H1 (cell line): ENCODE data around the gene PRKCA. TPM values are rescaled to one million over a fixed set of nuclear protein-coding genes. Genes with fewer than 3 reads are reported as not detected.

Experiments
- CTCF ChIA-PET: fragments of 300-600 bp; sonication (Branson Sonifier 250); formaldehyde crosslinking; loops from one replicate; lab custom pipeline; 2021; ENCODE audit not compliant: partially characterized antibody; lab: Charles Lee
- POLR2A ChIA-PET: fragments of 300-600 bp; sonication (Branson Sonifier 250); formaldehyde crosslinking; loops from one replicate; lab custom pipeline; 2021; ENCODE audit warnings: inconsistent platforms; ENCODE audit not compliant: partially characterized antibody; lab: Charles Lee
- DNase-seq, 2 experiments: peaks; one replicate each; pipeline versions ENCODE4 v3.0.0 to v3.0.0-alpha.2; 2010 to 2022; ENCODE audit warnings: low spot score in 2 of 2, low read depth in 1 of 2, mixed read lengths in 1 of 2
- FAIRE-seq: peaks from 2 replicates; lab custom pipeline; 2011; peaks lifted over from hg19 to GRCh38; lab: Jason Lieb, UNC
- H2AFZ ChIP-seq: 2 replicates; pipeline ENCODE4 v1.8.1; 2012; ENCODE audit warnings: low read length, inconsistent platforms
- H2AK5ac ChIP-seq: 2 replicates; pipeline ENCODE4 v1.6.1; 2013; ENCODE audit warnings: low read depth, low read length
- H2BK120ac ChIP-seq: replicated peaks from 2 replicates; pipeline ENCODE3; 2013; ENCODE audit warnings: low read depth, low read length, inconsistent platforms
- H2BK12ac ChIP-seq: 2 replicates; pipeline ENCODE4 v1.6.1; 2013; ENCODE audit warnings: low read depth, low read length
- H2BK15ac ChIP-seq: 2 replicates; pipeline ENCODE4 v1.6.1; 2013; ENCODE audit warnings: low read length
- H2BK20ac ChIP-seq: 2 replicates; pipeline ENCODE4 v1.6.1; 2013; ENCODE audit warnings: low read length
- H2BK5ac ChIP-seq: 2 replicates; pipeline ENCODE4 v1.6.1; 2013; ENCODE audit warnings: low read depth, low read length
- H3K14ac ChIP-seq: 2 replicates; pipeline ENCODE4 v1.6.1; 2013; ENCODE audit warnings: inconsistent platforms; ENCODE audit not compliant: insufficient read length
- H3K18ac ChIP-seq: 2 replicates; pipeline ENCODE4 v1.6.1; 2013; ENCODE audit warnings: low read length; ENCODE audit errors: extremely low read depth
- H3K23ac ChIP-seq: 2 replicates; pipeline ENCODE4 v1.6.1; 2013; ENCODE audit warnings: inconsistent platforms; ENCODE audit not compliant: insufficient read length
- H3K23me2 ChIP-seq: 2 replicates; pipeline ENCODE4 v1.6.1; 2013; ENCODE audit warnings: low read depth, low read length
- H3K27ac ChIP-seq: 2 replicates; pipeline ENCODE4 v1.6.1; 2011; ENCODE audit warnings: low read depth, low read length, inconsistent platforms
- H3K27me3 ChIP-seq, 4 experiments: replicated peaks in 1 of 4; 1 replicate in 1 of 4; 2 replicates in 3 of 4; pipeline versions ENCODE4 v1.6.1 to v1.8.1; 2011 to 2013; ENCODE audit warnings: low read length in 3 of 4, mild to moderate bottlenecking in 3 of 4, inconsistent platforms in 2 of 4, mixed read lengths in 2 of 4, moderate library complexity in 1 of 4; ENCODE audit not compliant: control insufficient read depth in 3 of 4, insufficient read depth in 3 of 4; ENCODE audit errors: extremely low read depth in 1 of 4
- H3K36me3 ChIP-seq, 4 experiments: 2 replicates each; pipeline versions ENCODE4 v1.6.1 to v1.8.1; 2011 to 2013; ENCODE audit warnings: mild to moderate bottlenecking in 4 of 4, low read length in 3 of 4, moderate library complexity in 2 of 4, control low read depth in 1 of 4, inconsistent platforms in 1 of 4; ENCODE audit not compliant: insufficient read depth in 4 of 4, control insufficient read depth in 2 of 4
- H3K4ac ChIP-seq: replicated peaks from 2 replicates; pipeline ENCODE3; 2013; ENCODE audit warnings: low read length, low read depth, mixed read lengths, inconsistent platforms; ENCODE audit not compliant: insufficient read length
- H3K4me1 ChIP-seq, 4 experiments: replicated peaks in 1 of 4; 1 replicate in 1 of 4; 2 replicates in 3 of 4; pipeline versions ENCODE4 v1.6.1 to v1.8.1; 2011 to 2013; ENCODE audit warnings: low read length in 3 of 4, inconsistent platforms in 2 of 4, mixed read lengths in 1 of 4; ENCODE audit not compliant: insufficient read depth in 4 of 4, control insufficient read depth in 3 of 4
- H3K4me2 ChIP-seq, 2 experiments: 2 replicates each; pipeline versions ENCODE4 v1.6.1 to v1.8.1; 2011 to 2013; ENCODE audit warnings: low read depth in 2 of 2, low read length in 2 of 2, control low read depth in 1 of 2, inconsistent platforms in 1 of 2, mild to moderate bottlenecking in 1 of 2; ENCODE audit not compliant: insufficient read depth in 1 of 2
- H3K4me3 ChIP-seq, 4 experiments: fragments of 200-600, 300-600 bp in 1 of 4; sonication (generic), shearing (Covaris generic), sonication (Bioruptor Twin) in 1 of 4; 2 replicates each; pipeline versions ENCODE4 v1.5.1 to v1.8.1; 2011 to 2016; ENCODE audit warnings: low read length in 4 of 4, low read depth in 3 of 4, control low read depth in 2 of 4, inconsistent platforms in 2 of 4, mild to moderate bottlenecking in 2 of 4, mixed read lengths in 1 of 4, moderate library complexity in 1 of 4; ENCODE audit not compliant: insufficient read depth in 2 of 4; ENCODE audit errors: extremely low read depth in 1 of 4
- H3K56ac ChIP-seq: replicated peaks from 2 replicates; pipeline ENCODE3; 2013; ENCODE audit warnings: low read depth, mild to moderate bottlenecking, mixed read lengths, low read length, inconsistent platforms; ENCODE audit not compliant: insufficient read length
- H3K79me1 ChIP-seq: 2 replicates; pipeline ENCODE4 v1.6.1; 2013; ENCODE audit warnings: low read depth, low read length, control low read depth
- H3K79me2 ChIP-seq, 2 experiments: 2 replicates each; pipeline versions ENCODE4 v1.6.1 to v1.8.1; 2012 to 2013; ENCODE audit warnings: low read length in 2 of 2, mild to moderate bottlenecking in 2 of 2, inconsistent platforms in 1 of 2; ENCODE audit not compliant: insufficient read depth in 2 of 2, control insufficient read depth in 1 of 2
- H3K9ac ChIP-seq, 4 experiments: replicated peaks in 1 of 4; 1 replicate in 1 of 4; 2 replicates in 3 of 4; pipeline versions ENCODE4 v1.6.1 to v1.8.1; 2011 to 2013; ENCODE audit warnings: low read depth in 3 of 4, low read length in 3 of 4, control low read depth in 2 of 4, mild to moderate bottlenecking in 2 of 4, moderate library complexity in 2 of 4, inconsistent platforms in 1 of 4; ENCODE audit errors: extremely low read depth in 1 of 4
- H3K9me3 ChIP-seq, 2 experiments: 2 replicates each; pipeline versions ENCODE4 v1.6.1 to v1.8.1; 2012 to 2013; ENCODE audit warnings: mild to moderate bottlenecking in 2 of 2, moderate library complexity in 2 of 2, control low read depth in 1 of 2, inconsistent platforms in 1 of 2, low read depth in 1 of 2, low read length in 1 of 2, mixed read lengths in 1 of 2; ENCODE audit not compliant: insufficient read depth in 2 of 2
- H4K20me1 ChIP-seq, 2 experiments: replicated peaks in 1 of 2; 2 replicates each; pipeline versions ENCODE3 to v1.8.1; 2011 to 2013; ENCODE audit warnings: inconsistent platforms in 2 of 2, low read length in 2 of 2, mild to moderate bottlenecking in 1 of 2; ENCODE audit not compliant: insufficient read depth in 2 of 2, control insufficient read depth in 1 of 2
- H4K5ac ChIP-seq: 2 replicates; pipeline ENCODE4 v1.6.1; 2013; ENCODE audit warnings: low read length, low read depth, mixed read lengths, inconsistent platforms; ENCODE audit not compliant: insufficient read length
- H4K8ac ChIP-seq: 2 replicates; pipeline ENCODE4 v1.8.0; 2013; ENCODE audit warnings: mild to moderate bottlenecking, moderate library complexity, low read length, inconsistent platforms; ENCODE audit not compliant: insufficient read depth; ENCODE audit errors: extremely low read depth
- H4K91ac ChIP-seq: replicated peaks from 2 replicates; pipeline ENCODE3; 2013; ENCODE audit warnings: low read length, mixed read lengths, inconsistent platforms; ENCODE audit not compliant: insufficient read length
- ASH2L ChIP-seq: fragments of 200-600, 300-600 bp; sonication (generic); IDR thresholded peaks from one replicate; pipeline ENCODE4 v1.7.1; 2017; ENCODE audit warnings: low read length
- BACH1 ChIP-seq: IDR thresholded peaks from 2 replicates; pipeline ENCODE4 v1.6.1; 2012; ENCODE audit warnings: low read length, improper control_type of control experiment
- CBX8 ChIP-seq: fragments of 300-800, 300-1000 bp; sonication (generic); IDR thresholded peaks from 2 replicates; pipeline ENCODE4 v1.7.1; 2016; ENCODE audit warnings: low read depth, low read length, borderline replicate concordance
- CEBPB ChIP-seq: IDR thresholded peaks from 2 replicates; pipeline ENCODE4 v1.6.1; 2012; ENCODE audit warnings: low read depth, low read length
- CHD1 ChIP-seq: IDR thresholded peaks from 2 replicates; pipeline ENCODE4 v1.6.1; 2012; ENCODE audit warnings: low read depth, low read length, improper control_type of control experiment
- EGR1 ChIP-seq: IDR thresholded peaks from 2 replicates; pipeline ENCODE4 v1.6.1; 2011; ENCODE audit warnings: low read depth, low read length, borderline replicate concordance
- EP300 ChIP-seq, 2 experiments: IDR thresholded peaks; 1 replicate in 1 of 2; 2 replicates in 1 of 2; pipeline ENCODE4 v1.6.1; 2011 to 2012; ENCODE audit warnings: low read depth in 2 of 2, low read length in 2 of 2, mild to moderate bottlenecking in 2 of 2, borderline replicate concordance in 1 of 2, inconsistent platforms in 1 of 2, moderate library complexity in 1 of 2
- JUND ChIP-seq: IDR thresholded peaks from 2 replicates; pipeline ENCODE4 v1.6.1; 2011; ENCODE audit warnings: mild to moderate bottlenecking, improper control_type of control experiment, low read length
- KDM5A ChIP-seq: fragments of 200-600 bp; IDR thresholded peaks from 2 replicates; pipeline ENCODE4 v1.7.1; 2012; ENCODE audit warnings: mild to moderate bottlenecking, low read length, inconsistent platforms, mixed read lengths
- PHF8 ChIP-seq: fragments of 200-600 bp; sonication (generic); conservative IDR thresholded peaks from 2 replicates; pipeline ENCODE4 v1.7.1; 2012; ENCODE audit warnings: low read depth, mild to moderate bottlenecking, inconsistent platforms, low read length, moderate library complexity
- RAD21 ChIP-seq, 2 experiments: IDR thresholded peaks in 1 of 2; conservative IDR thresholded peaks in 1 of 2; 2 replicates each; pipeline ENCODE4 v1.6.1; 2011; ENCODE audit warnings: low read depth in 2 of 2, low read length in 2 of 2, improper control_type of control experiment in 1 of 2, inconsistent platforms in 1 of 2, mild to moderate bottlenecking in 1 of 2, moderate library complexity in 1 of 2
- RNF2 ChIP-seq: fragments of 200-900, 300-1000 bp; sonication (generic); IDR thresholded peaks from 2 replicates; pipeline ENCODE4 v1.7.1; 2016; ENCODE audit warnings: borderline replicate concordance, low read depth, mild to moderate bottlenecking, antibody characterized with exemption, low read length; ENCODE audit not compliant: poor library complexity, severe bottlenecking; ENCODE audit errors: missing control alignments
- TBP ChIP-seq: IDR thresholded peaks from 2 replicates; pipeline ENCODE4 v1.6.1; 2011; ENCODE audit warnings: low read depth, low read length, improper control_type of control experiment
- WGBS, 2 experiments: shearing (Covaris generic) in 1 of 2; methylation state at CpG; one replicate each; pipeline versions ENCODE4 v1.1.6 to v1.1.7; 2013 to 2015; ENCODE audit warnings: low lambda C conversion rate in 2 of 2, mixed read lengths in 2 of 2, inconsistent platforms in 1 of 2, low coverage in 1 of 2, missing lambda C conversion rate in 1 of 2; ENCODE audit not compliant: insufficient replicate concordance in 2 of 2, insufficient coverage in 1 of 2, insufficient read length in 1 of 2; ENCODE audit errors: extremely low coverage in 1 of 2, missing lambda C conversion rate in 1 of 2; 5-methylcytosine and 5-hydroxymethylcytosine counted together
- polyA plus RNA-seq, 7 experiments: library from polyadenylated mRNA; depleted of rRNA in 3 of 7; stranded (reverse) in 5 of 7; unstranded in 2 of 7; fragments of >200 nt in 5 of 7; fragments of 200-250 nt in 2 of 7; gene quantifications; 1 replicate in 5 of 7; 2 replicates in 1 of 7; 4 replicates in 1 of 7; pipeline versions ENCODE4 v1.2.1 to v1.2.3, GENCODE V29; 2011 to 2013; ENCODE audit warnings: missing spikeins in 2 of 7, mixed read lengths in 2 of 7
- total RNA-seq: library from RNA; stranded (reverse); fragmentation: NEBNext Ultra II Directional; extraction: Animal tissue kit (Norgen Biotek cat#: 25700); gene quantifications from 2 replicates; pipeline ENCODE4 v1.2.1, GENCODE V29; 2021
- TF ChIP-seq, protein P1 (sequence below): IDR thresholded peaks from 2 replicates; pipeline ENCODE4 v1.6.1; 2011; ENCODE audit warnings: low read depth, mild to moderate bottlenecking, low read length; ENCODE audit not compliant: insufficient read depth

Gene PRKCA
- total and polyA plus RNA-seq, 2 of the 8 experiments (the other 6 are each of a cell fraction or from before 2014, with no cell fraction given), result 5.8 to 17.8 TPM

DNA sequence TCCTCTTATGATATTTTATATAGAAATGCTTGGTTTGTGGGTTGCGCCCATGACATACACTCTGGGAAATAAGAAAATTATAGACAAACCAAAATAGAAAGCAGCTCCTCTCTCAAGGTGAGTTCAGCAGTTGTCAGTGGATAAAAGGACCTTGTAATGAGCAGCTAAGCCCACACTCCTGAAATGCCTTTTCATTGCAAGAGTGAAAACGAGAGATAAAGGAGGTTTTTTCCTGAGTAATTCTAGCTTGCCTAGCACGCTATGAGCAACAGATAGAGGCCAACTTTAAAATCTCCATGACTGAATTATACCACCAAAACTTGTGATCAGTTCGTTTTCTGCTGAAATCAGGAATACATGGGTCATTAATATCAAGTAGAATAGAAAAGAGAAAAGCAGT lies 270.7 kb downstream of the PRKCA start:
- Histone ChIP-seq H2BK120ac (no peak overlapping the region), H3K9ac (no peak overlapping the region), H3K4ac (no peak overlapping the region), H3K18ac (no peak overlapping the region), H2AFZ (no peak overlapping the region), H3K4me2 (no peak overlapping the region), H2BK12ac (no peak overlapping the region), H3K27me3 (no peaks in the 10 kb centered on the region), H3K79me2 (no peaks in the 10 kb centered on the region), H4K91ac (no peak overlapping the region), H3K79me1 (no peaks in the 10 kb centered on the region), H3K23me2 (no peaks in the 10 kb centered on the region), H3K56ac (no peak overlapping the region), H2AK5ac (no peak overlapping the region), H3K14ac (no peak overlapping the region), H4K5ac (no peak overlapping the region), H3K9me3 (0 out of 4 replicates have a peak, but pooled peaks cover 0 to 3% of the 10 kb centered on the region in 2 experiments), H2BK15ac (no peak overlapping the region), H3K36me3 (no peaks in the 10 kb centered on the region), H2BK20ac (no peak overlapping the region), H2BK5ac (no peak overlapping the region), H4K20me1 (no peaks in the 10 kb centered on the region), H4K8ac (no peak overlapping the region), H3K23ac (no peak overlapping the region), H3K27ac (no peak overlapping the region), H3K4me3 (no peak overlapping the region), H3K4me1 (peaks cover 0 to 10% (median 3%) of the 10 kb centered on the region in 4 experiments; a peak in 3 of 7 replicates)
- POLR2A ChIA-PET, result no interaction called here
- CTCF ChIA-PET, result interaction anchor here (1.3 kb wide), 1 partner anchor 182 kb away, joined by 3 read pairs; no protein-coding TSS in a partner anchor
- DNase-seq (no peak), FAIRE-seq (no peak)
- 69% methylated on average over 4 of the region's 4 CpGs; no CpG with 5 or more reads in 1 of the 2 experiments for WGBS, 2 experiments
- no peak for TF ChIP-seq EP300 (IDR thresholded peaks at IDR 0.05; ENCODE audit: borderline replicate concordance in 1 of 2, low read depth in 2 of 2, low read length in 2 of 2)
- TF ChIP-seq TBP, result no peak
- TF ChIP-seq CBX8, result no peak
- no peak for TF ChIP-seq EGR1
- no peak for TF ChIP-seq BACH1
- TF ChIP-seq CEBPB, result no peak
- TF ChIP-seq JUND, result no peak
- TF ChIP-seq KDM5A, result no peak
- TF ChIP-seq, protein P1, sequence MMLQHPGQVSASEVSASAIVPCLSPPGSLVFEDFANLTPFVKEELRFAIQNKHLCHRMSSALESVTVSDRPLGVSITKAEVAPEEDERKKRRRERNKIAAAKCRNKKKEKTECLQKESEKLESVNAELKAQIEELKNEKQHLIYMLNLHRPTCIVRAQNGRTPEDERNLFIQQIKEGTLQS, result no peak
- TF ChIP-seq PHF8, result no peak
- TF ChIP-seq ASH2L, result no peak
- no peak for TF ChIP-seq RAD21 (IDR thresholded peaks at IDR 0.05 in 1 of 2, conservative IDR thresholded peaks at IDR 0.05 in 1 of 2; ENCODE audit: low read depth in 2 of 2, low read length in 2 of 2)
- no peak for TF ChIP-seq RNF2
- no peak for TF ChIP-seq CHD1
